ENCODE data around the gene DBN1. TPM values are rescaled to one million over a fixed set of nuclear protein-coding genes. Genes with fewer than 3 reads are reported as not detected.

The DBN1 gene
- total and polyA plus RNA-seq, 2 of the 8 experiments (the other 6 are each of a cell fraction or from before 2014, with no cell fraction given): 168 to 333 TPM

DNA sequence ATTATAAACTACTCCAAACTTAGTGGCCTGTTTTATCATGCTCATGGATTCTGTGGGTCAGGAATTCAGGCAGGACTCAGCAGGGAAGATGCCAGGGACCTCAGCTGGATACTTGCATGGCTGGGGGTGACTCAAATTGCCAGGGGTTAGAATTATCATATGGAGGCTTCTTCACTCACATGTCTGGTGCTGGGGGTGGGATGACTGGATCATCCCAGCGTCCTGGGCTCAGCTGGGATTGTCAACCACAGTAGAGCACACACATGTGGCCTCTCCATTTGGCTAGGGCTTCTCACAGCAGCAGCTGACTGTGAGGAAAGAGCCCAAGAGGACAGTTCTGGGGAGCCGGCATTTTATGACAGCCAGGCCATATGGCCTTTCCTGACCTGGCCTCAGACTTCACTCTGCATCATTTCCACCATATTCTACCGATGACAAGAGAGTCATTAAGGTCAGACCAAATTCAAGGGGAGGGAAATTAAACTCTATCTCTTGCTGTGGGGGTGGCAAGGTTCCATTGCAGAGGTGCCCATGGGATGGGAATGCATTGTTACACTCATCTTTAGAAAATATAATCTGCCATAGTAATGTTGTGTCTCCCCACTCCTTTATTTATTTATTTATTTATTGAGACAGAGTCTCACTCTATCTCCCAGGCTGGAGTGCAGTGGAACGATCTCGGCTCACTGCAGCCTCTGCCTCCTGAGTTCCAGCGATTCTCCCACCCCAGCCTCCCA is 52.2 kb downstream of the DBN1 start:
- no peak for DNase-seq (ENCODE audit: low read depth in 1 of 2, low spot score in 2 of 2)
- Histone ChIP-seq H3K56ac (replicated peaks; ENCODE audit: insufficient read length, low read depth, low read length) (no peak overlapping the region), H3K9me3 (ENCODE audit: insufficient read depth in 2 of 2, low read depth in 1 of 2, low read length in 1 of 2) (no peaks in the 10 kb centered on the region), H2BK15ac (ENCODE audit: low read length) (no peak overlapping the region), H4K91ac (replicated peaks; ENCODE audit: insufficient read length, low read length) (no peak overlapping the region), H3K14ac (ENCODE audit: insufficient read length) (no peak overlapping the region), H3K23me2 (ENCODE audit: low read depth, low read length) (peaks cover 5% of the 10 kb centered on the region), H3K79me1 (ENCODE audit: low read depth, low read length) (no peaks in the 10 kb centered on the region), H3K4me3 (ENCODE audit: extremely low read depth in 1 of 4, insufficient read depth in 2 of 4, low read depth in 3 of 4, low read length in 4 of 4) (no peak overlapping the region), H2BK12ac (ENCODE audit: low read depth, low read length) (no peak overlapping the region), H2BK20ac (ENCODE audit: low read length) (no peak overlapping the region), H2BK5ac (ENCODE audit: low read depth, low read length) (no peak overlapping the region), H3K27ac (ENCODE audit: low read depth, low read length) (no peak overlapping the region), H3K4me1 (replicated peaks in 1 of 4; ENCODE audit: control insufficient read depth in 3 of 4, insufficient read depth in 4 of 4, low read length in 3 of 4) (peaks cover 0 to 4% (median 0%) of the 10 kb centered on the region in 4 experiments; a peak in 2 of 7 replicates), H3K36me3 (ENCODE audit: control insufficient read depth in 2 of 4, insufficient read depth in 4 of 4, low read length in 3 of 4) (no peaks in the 10 kb centered on the region), H3K4ac (replicated peaks; ENCODE audit: insufficient read length, low read depth, low read length) (no peak overlapping the region), H2AFZ (ENCODE audit: low read length) (no peak overlapping the region), H3K23ac (ENCODE audit: insufficient read length) (no peak overlapping the region), H3K27me3 (replicated peaks in 1 of 4; ENCODE audit: control insufficient read depth in 3 of 4, extremely low read depth in 1 of 4, insufficient read depth in 3 of 4, low read length in 3 of 4) (no peaks in the 10 kb centered on the region), H3K4me2 (ENCODE audit: insufficient read depth in 1 of 2, low read depth in 2 of 2, low read length in 2 of 2) (no peak overlapping the region), H3K9ac (replicated peaks in 1 of 4; ENCODE audit: extremely low read depth in 1 of 4, low read depth in 3 of 4, low read length in 3 of 4) (no peak overlapping the region), H4K5ac (ENCODE audit: insufficient read length, low read depth, low read length) (no peak overlapping the region), H4K8ac (ENCODE audit: extremely low read depth, insufficient read depth, low read length) (no peak overlapping the region), H2BK120ac (replicated peaks; ENCODE audit: low read depth, low read length) (no peak overlapping the region), H3K79me2 (ENCODE audit: control insufficient read depth in 1 of 2, insufficient read depth in 2 of 2, low read length in 2 of 2) (no peaks in the 10 kb centered on the region), H2AK5ac (ENCODE audit: low read depth, low read length) (no peak overlapping the region), H3K18ac (ENCODE audit: extremely low read depth, low read length) (no peak overlapping the region), H4K20me1 (replicated peaks in 1 of 2; ENCODE audit: control insufficient read depth in 1 of 2, insufficient read depth in 2 of 2, low read length in 2 of 2) (no peaks in the 10 kb centered on the region)
- POLR2A ChIA-PET (ENCODE audit: partially characterized antibody): interaction anchor here (1.0 to 24.2 kb wide), 4 partner anchors 8 to 56 kb away, joined by 3 to 460 read pairs (median 3); partner anchors contain the start of gene PRR7
- TF ChIP-seq SRF (IDR thresholded peaks at IDR 0.05; ENCODE audit: low read depth, low read length) (no peak), POU5F1 (IDR thresholded peaks at IDR 0.05; ENCODE audit: low read depth, low read length) (no peak), BCL11A (IDR thresholded peaks at IDR 0.05; ENCODE audit: low read depth in 2 of 2, low read length in 2 of 2) (no peak), JUN (IDR thresholded peaks at IDR 0.05; ENCODE audit: low read depth, low read length) (no peak), KDM4A (IDR thresholded peaks at IDR 0.05; ENCODE audit: low read depth, low read length, severe bottlenecking) (no peak), EGR1 (IDR thresholded peaks at IDR 0.05; ENCODE audit: borderline replicate concordance, low read depth, low read length) (no peak), SP1 (IDR thresholded peaks at IDR 0.05; ENCODE audit: low read depth, low read length) (no peak), TBP (IDR thresholded peaks at IDR 0.05; ENCODE audit: low read depth, low read length) (no peak), SP4 (IDR thresholded peaks at IDR 0.05; ENCODE audit: low read length) (no peak)
- CTCF ChIA-PET (ENCODE audit: partially characterized antibody): interaction anchor here (0.6 to 7.1 kb wide), 8 partner anchors 12 to 43 kb away, joined by 3 to 57 read pairs (median 6); partner anchors contain the start of genes F12 and PFN3
- 93% methylated on average over 6 of the region's 6 CpGs; no CpG with 5 or more reads in 1 of the 2 experiments for WGBS, 2 experiments (ENCODE audit: extremely low coverage in 1 of 2, insufficient coverage in 1 of 2, insufficient read length in 1 of 2, insufficient replicate concordance in 2 of 2, low coverage in 1 of 2, low lambda C conversion rate in 2 of 2, missing lambda C conversion rate in 1 of 2)
- no peak for FAIRE-seq
